ENCODE results near the gene GABBR2.

Gene GABBR2

GRCh38 chr9:98442114-98442513 lies 266.6 kb downstream of the GABBR2 start:
- no peak for DNase-seq (ENCODE audit: low read depth in 2 of 2)

- no peak for DNase-seq (ENCODE audit: low read depth in 2 of 2)
These were observed 270.1 kb downstream of the GABBR2 start for GRCh38 chr9:98438666-98439065.

GRCh38 chr9:98437458-98438034 lies 271.2 kb downstream of the GABBR2 start:
- no peak for DNase-seq (ENCODE audit: low read depth in 2 of 2)

- DNase-seq (ENCODE audit: low read depth in 2 of 2) = no peak
These were observed 275.8 kb downstream of the GABBR2 start for GRCh38 chr9:98432960-98433359.

- DNase-seq (ENCODE audit: low read depth in 2 of 2) = no peak
These were observed 276.6 kb downstream of the GABBR2 start for GRCh38 chr9:98432134-98432533.

GRCh38 chr9:98430535-98431292 lies 278.0 kb downstream of the GABBR2 start:
- no peak for DNase-seq (ENCODE audit: low read depth in 2 of 2)

GRCh38 chr9:98429613-98430012 lies 279.1 kb downstream of the GABBR2 start:
- peak; percentile 38 to 39 for DNase-seq (ENCODE audit: low read depth in 2 of 2)

- no peak for DNase-seq (ENCODE audit: low read depth in 2 of 2)
These were observed 280.3 kb downstream of the GABBR2 start for GRCh38 chr9:98428454-98428853.

GRCh38 chr9:98427491-98427890 lies 281.2 kb downstream of the GABBR2 start:
- DNase-seq (ENCODE audit: low read depth in 2 of 2) = no peak

- no peak for DNase-seq (ENCODE audit: low read depth in 2 of 2)
These were observed 283.7 kb downstream of the GABBR2 start for GRCh38 chr9:98425079-98425478.

GRCh38 chr9:98419260-98419603 lies 289.5 kb downstream of the GABBR2 start:
- DNase-seq (ENCODE audit: low read depth in 2 of 2) = no peak

- no peak for DNase-seq (ENCODE audit: low read depth in 2 of 2)
These were observed 290.0 kb downstream of the GABBR2 start for GRCh38 chr9:98418578-98419259.

GRCh38 chr9:98416294-98417248 lies 292.2 kb downstream of the GABBR2 start:
- no peak for DNase-seq (ENCODE audit: low read depth in 2 of 2)

- no peak for DNase-seq (ENCODE audit: low read depth in 2 of 2)
These were observed 293.0 kb downstream of the GABBR2 start for GRCh38 chr9:98415782-98416181.

- DNase-seq (ENCODE audit: low read depth in 2 of 2) = no peak
These were observed 295.7 kb downstream of the GABBR2 start for GRCh38 chr9:98413084-98413483.

GRCh38 chr9:98412101-98412842 lies 296.5 kb downstream of the GABBR2 start:
- DNase-seq (ENCODE audit: low read depth in 2 of 2) = no peak

- peak; percentile 61 to 64 for DNase-seq (ENCODE audit: low read depth in 2 of 2)
These were observed 298.5 kb downstream of the GABBR2 start for GRCh38 chr9:98410185-98410697.

- DNase-seq (ENCODE audit: low read depth in 2 of 2) = no peak
These were observed 299.0 kb downstream of the GABBR2 start for GRCh38 chr9:98409719-98410118.

- DNase-seq (ENCODE audit: low read depth in 2 of 2) = no peak
These were observed 302.3 kb downstream of the GABBR2 start for GRCh38 chr9:98406469-98406868.

GRCh38 chr9:98404237-98404636 lies 304.5 kb downstream of the GABBR2 start:
- DNase-seq (ENCODE audit: low read depth in 2 of 2) = no peak

GRCh38 chr9:98403715-98404114 lies 305.0 kb downstream of the GABBR2 start:
- DNase-seq (ENCODE audit: low read depth in 2 of 2) = no peak

Measured in fibroblast of skin of left quadriceps (primary cell).